Ecto neural progenitor cell (in vitro differentiated cells): ENCODE measurements around the gene ACOT4.
A peak's percentile ranks its signal among the peaks of the same experiment; 100 is the strongest.
"Not testable (repeated sequence)": the region's sequence is repeated elsewhere in the genome, so short reads cannot be mapped to it uniquely, and the experiment has no call there.

Source experiments
- DNase-seq: peaks from one replicate; pipeline ENCODE4 v3.0.0-alpha.2; 2018; ENCODE audit warnings: low spot score

Gene ACOT4

GRCh38 chr14:73591690-73592449 lies at the start of gene ACOT4:
Gene ACOT4 (plus strand): TSS chr14:73591873. CDS start chr14:73591960, 87 bp downstream.
- peak; percentile 55 for DNase-seq

DNA sequence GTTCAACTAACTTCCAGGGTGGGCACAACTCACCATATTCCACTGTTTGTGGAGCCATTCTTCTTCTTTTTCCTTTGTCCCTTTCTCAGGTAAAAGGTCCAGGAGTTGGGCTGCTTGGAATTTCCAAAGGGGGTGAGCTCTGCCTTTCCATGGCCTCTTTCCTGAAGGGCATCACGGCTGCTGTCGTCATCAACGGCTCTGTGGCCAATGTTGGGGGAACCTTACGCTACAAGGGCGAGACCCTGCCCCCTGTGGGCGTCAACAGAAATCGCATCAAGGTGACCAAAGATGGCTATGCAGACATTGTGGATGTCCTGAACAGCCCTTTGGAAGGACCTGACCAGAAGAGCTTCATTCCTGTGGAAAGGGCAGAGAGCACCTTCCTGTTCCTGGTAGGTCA lies 48.7 kb upstream of the ACOT4 start:
- not testable (repeated sequence) for DNase-seq

DNA sequence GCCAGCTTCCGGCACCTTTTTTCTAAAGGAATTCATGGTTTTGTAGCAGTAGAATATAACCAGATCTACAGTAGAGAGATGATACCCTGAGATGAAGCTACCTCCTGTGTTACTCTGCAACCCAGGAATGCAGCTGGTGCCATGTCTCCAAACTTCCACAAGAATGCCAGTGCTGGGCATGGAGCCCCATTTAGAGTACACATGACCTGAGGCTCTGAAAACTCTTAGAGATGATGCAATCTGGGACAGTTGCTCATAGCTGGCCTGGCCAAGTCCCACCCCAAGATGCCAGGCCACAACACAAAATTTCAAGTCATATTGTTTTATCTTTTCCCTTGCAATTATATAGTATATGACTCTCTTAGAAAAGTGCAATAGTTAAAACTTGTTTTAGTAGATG lies 46.3 kb upstream of the ACOT4 start:
- not testable (repeated sequence) for DNase-seq

- not testable (repeated sequence) for DNase-seq
Measured at GRCh38 chr14:73549097-73549496, 42.6 kb upstream of the ACOT4 start.

GRCh38 chr14:73549889-73550524 lies 41.7 kb upstream of the ACOT4 start:
- DNase-seq = not testable (repeated sequence)

- no peak for DNase-seq
Measured at GRCh38 chr14:73553845-73554244, 37.8 kb upstream of the ACOT4 start.

DNA sequence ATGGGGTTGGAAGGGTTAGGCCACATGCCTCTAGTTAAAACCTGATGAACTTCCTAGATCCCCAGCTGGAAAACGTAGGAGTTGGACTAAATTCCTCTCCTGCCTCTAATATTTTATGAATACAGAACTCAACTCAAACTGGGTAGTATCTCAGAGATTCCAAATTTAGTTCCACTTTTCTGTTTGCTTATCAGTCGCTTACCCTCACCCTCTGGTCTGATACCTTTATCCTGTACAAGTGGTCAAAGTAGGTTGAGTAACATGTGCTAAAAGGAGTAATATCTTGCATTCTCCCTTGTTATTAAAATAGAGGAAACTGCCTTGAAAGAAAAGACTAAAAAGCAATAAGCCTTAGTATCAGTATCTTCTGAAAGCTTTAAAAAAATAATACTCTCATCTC lies 34.5 kb upstream of the ACOT4 start:
- not testable (repeated sequence) for DNase-seq

DNA sequence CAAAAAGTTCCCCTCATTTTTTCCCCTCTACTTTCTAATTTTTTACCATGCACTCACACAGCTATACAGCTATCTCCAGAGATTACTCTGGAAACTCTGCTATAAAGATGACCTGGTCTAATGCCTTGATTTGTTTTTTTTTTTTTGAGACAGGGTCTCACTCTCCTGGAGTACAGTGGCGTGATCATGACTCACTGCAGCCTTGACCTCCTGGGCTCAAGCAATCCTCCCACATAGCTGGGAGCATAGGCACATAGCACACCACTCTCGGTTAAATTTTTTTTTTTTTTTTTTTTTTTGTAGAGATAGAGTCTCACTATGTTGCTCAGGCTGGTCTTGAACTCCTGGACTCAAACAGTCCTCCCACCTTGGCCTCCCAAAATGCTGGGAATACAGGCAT lies 33.4 kb upstream of the ACOT4 start:
- DNase-seq = not testable (repeated sequence)

GRCh38 chr14:73562256-73562655 lies 29.4 kb upstream of the ACOT4 start:
- not testable (repeated sequence) for DNase-seq

DNA sequence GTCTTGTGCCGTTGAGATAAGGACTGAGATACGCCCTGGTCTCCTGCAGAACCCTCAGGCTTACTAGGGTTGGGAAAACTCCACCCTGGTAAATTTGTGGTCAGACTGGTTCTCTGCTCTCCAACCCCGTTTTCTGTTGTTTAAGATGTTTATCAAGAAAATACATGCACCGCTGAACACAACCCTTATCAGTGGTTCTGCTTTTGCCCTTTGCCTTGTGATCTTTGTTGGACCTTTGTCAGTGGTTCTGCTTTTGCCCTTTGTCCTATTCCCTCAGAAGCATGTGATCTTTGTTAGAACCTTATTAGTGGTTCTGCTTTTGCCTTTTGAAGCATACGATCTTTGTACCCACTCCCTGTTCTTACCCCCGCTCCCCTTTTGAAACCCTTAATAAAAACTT lies 29.0 kb upstream of the ACOT4 start:
- not testable (repeated sequence) for DNase-seq

DNA sequence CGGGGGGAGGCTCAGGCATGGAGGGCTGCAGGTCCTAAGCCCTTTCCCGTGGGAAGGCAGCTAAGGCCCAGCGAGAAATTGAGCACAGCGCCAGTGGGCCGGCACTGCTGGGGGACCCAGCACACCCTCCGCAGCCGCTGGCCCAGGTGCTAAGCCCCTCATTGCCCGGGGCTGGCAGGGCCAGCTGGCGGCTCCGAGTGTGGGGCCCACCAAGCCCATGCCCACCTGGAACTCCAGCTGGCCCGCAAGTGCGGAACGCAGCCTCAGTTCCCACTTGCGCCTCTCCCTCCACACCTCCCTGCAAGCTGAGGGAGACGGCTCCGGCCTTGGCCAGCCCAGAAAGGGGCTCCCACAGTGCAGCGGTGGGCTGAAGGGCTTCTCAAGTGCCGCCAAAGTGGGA lies 25.2 kb upstream of the ACOT4 start:
- not testable (repeated sequence) for DNase-seq

DNA sequence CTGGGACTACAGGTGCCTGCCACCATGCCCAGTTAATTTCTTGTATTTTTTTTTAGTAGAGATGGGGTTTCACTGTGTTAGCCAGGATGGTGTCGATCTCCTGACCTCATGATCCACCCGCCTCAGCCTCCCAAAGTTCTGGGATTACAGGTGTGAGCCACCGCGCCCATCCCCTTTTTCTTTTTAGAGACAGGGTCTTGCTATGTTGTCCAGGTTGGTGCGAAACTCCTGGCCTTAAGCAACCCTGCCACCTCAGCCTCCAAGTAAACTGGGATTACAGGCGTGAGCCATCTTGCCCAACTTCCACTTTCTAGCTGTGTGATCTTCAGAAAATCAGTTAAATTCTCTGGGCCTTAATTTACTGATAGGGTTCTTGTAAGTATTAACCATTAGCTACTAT lies 24.7 kb upstream of the ACOT4 start:
- not testable (repeated sequence) for DNase-seq

GRCh38 chr14:73567358-73567757 lies 24.3 kb upstream of the ACOT4 start:
- DNase-seq = no peak

GRCh38 chr14:73567951-73568885 lies 23.5 kb upstream of the ACOT4 start:
- no peak for DNase-seq

DNA sequence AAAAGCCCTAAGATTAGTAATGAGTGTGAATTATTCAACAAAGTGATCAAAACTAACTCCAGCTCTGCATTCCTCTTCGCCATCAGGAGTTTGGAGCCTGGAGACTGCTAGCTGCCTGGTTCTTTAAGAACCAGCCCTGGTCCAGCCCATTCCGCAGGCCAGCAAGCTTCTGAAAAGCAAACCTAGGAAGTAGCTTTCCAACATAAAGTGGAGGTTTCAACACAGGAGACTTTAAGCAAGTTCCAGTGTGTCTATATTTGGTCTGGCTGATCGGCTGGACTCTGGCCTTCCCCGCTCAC lies 22.8 kb upstream of the ACOT4 start:
- not testable (repeated sequence) for DNase-seq

- DNase-seq = peak; percentile 70
Measured at GRCh38 chr14:73569185-73569958, 22.3 kb upstream of the ACOT4 start, which contains the start of gene ACOT2. Gene ACOT2 (plus strand): TSS chr14:73569213. CDS start chr14:73569241, 28 bp downstream.

- DNase-seq = peak; percentile 70
Measured at GRCh38 chr14:73570913-73571312, 20.8 kb upstream of the ACOT4 start.

DNA sequence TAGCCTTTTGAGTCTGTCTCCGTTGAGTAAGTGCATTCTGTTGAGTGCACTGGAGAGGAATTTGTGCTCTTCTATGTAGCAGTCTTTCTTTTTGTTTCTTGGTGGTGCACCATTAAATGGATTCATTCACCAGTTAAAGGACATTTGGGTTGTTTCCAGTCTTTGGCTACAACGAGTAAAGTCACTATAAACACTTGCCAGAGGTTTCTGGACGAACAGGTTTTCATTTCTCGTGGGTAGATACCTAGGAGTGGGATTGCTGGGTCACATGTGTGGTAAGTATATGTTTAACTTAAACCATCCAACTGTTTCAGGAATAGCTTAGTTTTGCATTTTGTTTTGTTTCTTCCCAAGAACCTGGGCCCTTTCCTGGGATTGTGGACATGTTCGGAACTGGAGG lies 18.6 kb upstream of the ACOT4 start:
- DNase-seq = not testable (repeated sequence)

- not testable (repeated sequence) for DNase-seq
Measured at GRCh38 chr14:73573740-73574139, 17.9 kb upstream of the ACOT4 start.

DNA sequence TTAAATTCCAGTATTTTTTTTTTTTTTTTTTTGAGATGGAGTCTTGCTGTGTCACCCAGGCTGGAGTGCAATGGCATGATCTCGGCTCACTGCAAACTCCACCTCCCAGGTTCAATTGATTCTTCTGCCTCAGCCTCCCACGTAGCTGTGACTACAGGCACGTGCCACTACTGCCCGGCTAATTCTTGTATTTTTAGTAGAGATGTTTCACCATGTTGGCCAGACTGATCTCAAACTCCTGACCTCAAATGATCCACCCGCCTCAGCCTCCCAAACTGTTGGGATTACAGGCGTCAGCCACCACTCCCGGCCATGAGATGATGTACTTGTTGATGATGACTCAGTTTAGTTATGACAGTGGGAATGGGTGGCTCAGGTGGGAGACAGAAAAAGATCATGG lies 17.4 kb upstream of the ACOT4 start:
- not testable (repeated sequence) for DNase-seq

DNA sequence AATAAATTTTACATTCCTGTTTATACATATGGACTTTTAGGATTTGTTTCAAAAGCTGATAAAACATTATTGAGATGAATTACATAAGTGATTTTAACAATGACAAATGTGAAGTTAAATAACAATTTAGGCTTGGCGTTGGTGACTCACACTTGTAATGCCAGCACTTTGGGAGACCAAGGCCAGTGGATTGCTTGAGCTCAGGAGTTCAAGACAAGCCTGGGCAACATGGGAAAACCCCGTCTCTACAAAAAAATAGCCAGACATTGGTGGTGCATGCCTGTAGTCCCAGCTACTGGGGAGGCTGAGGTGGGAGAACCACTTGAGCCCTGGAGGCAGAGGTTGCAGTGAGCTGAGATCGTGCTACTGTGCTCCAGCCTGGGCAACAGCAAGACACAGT lies 15.3 kb upstream of the ACOT4 start:
- DNase-seq = no peak

DNA sequence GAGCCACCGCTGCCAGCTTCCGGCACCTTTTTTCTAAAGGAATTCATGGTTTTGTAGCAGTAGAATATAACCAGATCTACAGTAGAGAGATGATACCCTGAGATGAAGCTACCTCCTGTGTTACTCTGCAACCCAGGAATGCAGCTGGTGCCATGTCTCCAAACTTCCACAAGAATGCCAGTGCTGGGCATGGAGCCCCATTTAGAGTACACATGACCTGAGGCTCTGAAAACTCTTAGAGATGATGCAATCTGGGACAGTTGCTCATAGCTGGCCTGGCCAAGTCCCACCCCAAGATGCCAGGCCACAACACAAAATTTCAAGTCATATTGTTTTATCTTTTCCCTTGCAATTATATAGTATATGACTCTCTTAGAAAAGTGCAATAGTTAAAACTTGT lies 14.5 kb upstream of the ACOT4 start:
- not testable (repeated sequence) for DNase-seq
